ENCODE measurements around the gene SLIT3.

GRCh38 chr5:168740092-168740800 lies 560.7 kb downstream of the SLIT3 start:
- TF ChIP-seq POLR2AphosphoS5 (IDR thresholded peaks at IDR 0.05; ENCODE audit: borderline replicate concordance, low read depth, low read length): no peak
- TF ChIP-seq EZH2 (IDR thresholded peaks at IDR 0.05): no peak

All from SK-N-MC (cell line).